HG02588 (cell line): ENCODE results near the gene FAM83B.
"Not testable (repeated sequence)": the region's sequence is repeated elsewhere in the genome, so short reads cannot be mapped to it uniquely, and the experiment has no call there.

Source experiments
- ATAC-seq: cut with Tn5 transposase; IDR thresholded peaks from one replicate; pipeline ENCODE4 v1.9.1; 2021; ENCODE audit warnings: mild to moderate bottlenecking, moderate library complexity; ENCODE audit not compliant: unreplicated experiment

Gene FAM83B

GRCh38 chr6:54846243-54846856 lies at the start of gene FAM83B:
Gene FAM83B, plus strand, starts transcription at chr6:54846771. Its CDS starts 23,476 bp downstream, at chr6:54870247.
- ATAC-seq, result no peak

- not testable (repeated sequence) for ATAC-seq
Observed at GRCh38 chr6:54796918-54797317, 49.7 kb upstream of the FAM83B start.

- no peak for ATAC-seq
Observed at GRCh38 chr6:54800050-54800600, 46.4 kb upstream of the FAM83B start.

GRCh38 chr6:54801244-54801643 lies 45.3 kb upstream of the FAM83B start:
- no peak for ATAC-seq

- no peak for ATAC-seq
Observed at GRCh38 chr6:54801669-54802068, 44.9 kb upstream of the FAM83B start.

GRCh38 chr6:54802775-54803634 lies 43.6 kb upstream of the FAM83B start:
- ATAC-seq, result no peak

- ATAC-seq, result no peak
Observed at GRCh38 chr6:54805077-54805476, 41.5 kb upstream of the FAM83B start.

- ATAC-seq, result no peak
Observed at GRCh38 chr6:54810147-54810546, 36.4 kb upstream of the FAM83B start.

GRCh38 chr6:54813892-54814291 lies 32.7 kb upstream of the FAM83B start:
- no peak for ATAC-seq

- ATAC-seq, result no peak
Observed at GRCh38 chr6:54817236-54817635, 29.3 kb upstream of the FAM83B start.

- ATAC-seq, result no peak
Observed at GRCh38 chr6:54817834-54818233, 28.7 kb upstream of the FAM83B start.

- ATAC-seq, result not testable (repeated sequence)
Observed at GRCh38 chr6:54824225-54824624, 22.3 kb upstream of the FAM83B start.

- ATAC-seq, result no peak
Observed at GRCh38 chr6:54827010-54827409, 19.6 kb upstream of the FAM83B start.

- ATAC-seq, result no peak
Observed at GRCh38 chr6:54830216-54830615, 16.4 kb upstream of the FAM83B start.

GRCh38 chr6:54835176-54835575 lies 11.4 kb upstream of the FAM83B start:
- no peak for ATAC-seq

GRCh38 chr6:54846857-54847674 lies 495 bp downstream of the FAM83B start:
- ATAC-seq, result no peak

- no peak for ATAC-seq
Observed at GRCh38 chr6:54847799-54848597, 1.4 kb downstream of the FAM83B start.

- no peak for ATAC-seq
Observed at GRCh38 chr6:54850114-54850513, 3.5 kb downstream of the FAM83B start.

- no peak for ATAC-seq
Observed at GRCh38 chr6:54856129-54856528, 9.6 kb downstream of the FAM83B start.

- no peak for ATAC-seq
Observed at GRCh38 chr6:54860132-54860531, 13.6 kb downstream of the FAM83B start.
